Karpas-422 (cell line): ENCODE data around the gene GOLGA6A. TPM values are rescaled to one million over a fixed set of nuclear protein-coding genes. Genes with fewer than 3 reads are reported as not detected.

Source experiments
- DNase-seq: peaks from one replicate; pipeline ENCODE4 v3.0.0-alpha.2; 2015
- H2AFZ ChIP-seq: fragments of 200-600 bp; sonication (generic); 2 replicates; pipeline ENCODE4 v1.6.1; 2014; ENCODE audit warnings: antibody characterized with exemption, low read length, mixed read lengths
- H3K27ac ChIP-seq: fragments of 200-600 bp; sonication (generic); 2 replicates; pipeline ENCODE4 v1.5.1; 2014; ENCODE audit warnings: mild to moderate bottlenecking, low read length, moderate library complexity
- H3K27me3 ChIP-seq: fragments of 200-600 bp; sonication (generic); 2 replicates; pipeline ENCODE4 v1.6.1; 2014; ENCODE audit warnings: low read length, mixed read lengths
- H3K36me3 ChIP-seq: fragments of 200-600 bp; sonication (generic); 2 replicates; pipeline ENCODE4 v1.6.1; 2014; ENCODE audit warnings: low read length, mixed read lengths; ENCODE audit not compliant: insufficient read depth
- H3K4me1 ChIP-seq: fragments of 200-600 bp; sonication (generic); 2 replicates; pipeline ENCODE4 v1.6.1; 2014; ENCODE audit warnings: mild to moderate bottlenecking, low read length, mixed read lengths
- H3K4me2 ChIP-seq: fragments of 200-600 bp; sonication (generic); 2 replicates; pipeline ENCODE4 v1.6.1; 2014; ENCODE audit warnings: low read length, low read depth, mild to moderate bottlenecking; ENCODE audit not compliant: poor library complexity, severe bottlenecking
- H3K4me3 ChIP-seq: fragments of 200-600 bp; sonication (generic); 2 replicates; pipeline ENCODE4 v1.5.1; 2014; ENCODE audit warnings: mild to moderate bottlenecking, antibody characterized with exemption, low read length, mixed read lengths
- H3K79me2 ChIP-seq: fragments of 200-600 bp; sonication (generic); 2 replicates; pipeline ENCODE4 v1.6.1; 2014; ENCODE audit warnings: mild to moderate bottlenecking, low read length, mixed read lengths
- H3K9ac ChIP-seq: fragments of 200-600 bp; sonication (generic); 2 replicates; pipeline ENCODE4 v1.6.0; 2014; ENCODE audit warnings: low read length
- H3K9me2 ChIP-seq: fragments of 200-600 bp; sonication (generic), shearing (Covaris generic); replicated peaks from 2 replicates; pipeline ENCODE4 v1.6.0; 2014; ENCODE audit warnings: mild to moderate bottlenecking, low read length, moderate library complexity; ENCODE audit not compliant: insufficient read depth
- H3K9me3 ChIP-seq: fragments of 300-700, 200-600 bp; sonication (generic); 2 replicates; pipeline ENCODE4 v1.6.1; 2014; ENCODE audit warnings: low read length, mixed read lengths
- H4K20me1 ChIP-seq: fragments of 200-600 bp; sonication (generic); 2 replicates; pipeline ENCODE4 v1.6.1; 2014; ENCODE audit warnings: mild to moderate bottlenecking, antibody characterized with exemption, low read length, low read depth; ENCODE audit not compliant: insufficient read depth
- total RNA-seq: library from RNA; depleted of rRNA; stranded (reverse); fragments of >200 nt; shearing (Covaris generic); gene quantifications from 2 replicates; pipeline ENCODE4 v1.2.3, GENCODE V29; 2014; ENCODE audit warnings: low replicate concordance

The GOLGA6A gene
- total RNA-seq, 1 experiment from 2014 or later, result not detected

DNA sequence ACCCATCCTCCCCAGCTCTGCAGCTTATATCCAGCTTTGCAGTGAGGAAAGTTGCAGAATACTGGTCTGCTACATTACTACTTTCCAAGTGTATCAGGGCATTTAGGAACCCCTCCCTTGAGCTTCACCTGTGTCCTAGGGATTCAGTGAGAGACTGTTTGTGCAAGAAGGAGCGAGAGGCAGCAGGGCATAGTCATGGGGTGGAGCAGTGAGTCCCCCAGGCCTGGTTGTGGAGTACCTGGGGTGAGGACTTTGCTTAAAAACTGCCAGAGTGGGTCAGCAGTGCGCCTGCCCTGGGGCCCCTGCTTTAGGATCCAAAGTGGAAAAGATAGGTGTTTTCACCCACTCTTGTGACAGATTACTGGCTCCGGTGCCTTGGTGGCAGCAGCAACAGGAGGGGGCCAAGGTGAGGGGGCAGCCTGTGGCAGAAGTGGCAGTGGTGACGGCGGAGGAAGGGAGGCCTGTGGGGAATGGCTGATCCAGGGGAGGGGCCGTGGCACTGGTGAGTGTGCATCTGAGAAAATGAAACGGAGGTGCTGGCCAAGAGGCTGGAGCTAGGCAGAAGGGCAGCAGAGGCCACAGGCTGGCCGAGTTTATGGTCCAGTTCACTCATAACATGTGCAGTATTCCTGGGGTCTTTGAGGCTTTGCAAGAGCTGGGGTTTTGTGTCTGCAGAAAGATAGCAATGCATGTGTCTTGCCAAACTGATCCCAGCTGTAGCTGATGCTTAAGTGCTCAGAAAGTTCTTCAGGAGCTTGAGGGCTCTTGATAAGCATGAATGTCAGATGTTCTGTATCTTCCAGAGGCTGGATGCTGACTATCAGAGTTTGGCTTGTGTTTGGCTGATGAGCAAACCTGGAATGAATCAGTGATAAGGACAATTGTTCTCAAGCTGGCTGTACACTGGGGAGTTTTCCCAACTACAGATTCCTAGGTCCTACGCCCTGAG lies 43.4 kb downstream of the GOLGA6A start:
- Histone ChIP-seq H3K4me3 (no peak overlapping the region), H3K9me2 (no peaks in the 10 kb centered on the region), H2AFZ (no peak overlapping the region), H3K9ac (no peak overlapping the region), H3K79me2 (no peaks in the 10 kb centered on the region), H3K27me3 (no peaks in the 10 kb centered on the region), H3K27ac (no peak overlapping the region), H4K20me1 (no peaks in the 10 kb centered on the region), H3K4me1 (no peaks in the 10 kb centered on the region), H3K9me3 (no peaks in the 10 kb centered on the region), H3K36me3 (no peaks in the 10 kb centered on the region), H3K4me2 (no peak overlapping the region)
- no peak for DNase-seq

DNA sequence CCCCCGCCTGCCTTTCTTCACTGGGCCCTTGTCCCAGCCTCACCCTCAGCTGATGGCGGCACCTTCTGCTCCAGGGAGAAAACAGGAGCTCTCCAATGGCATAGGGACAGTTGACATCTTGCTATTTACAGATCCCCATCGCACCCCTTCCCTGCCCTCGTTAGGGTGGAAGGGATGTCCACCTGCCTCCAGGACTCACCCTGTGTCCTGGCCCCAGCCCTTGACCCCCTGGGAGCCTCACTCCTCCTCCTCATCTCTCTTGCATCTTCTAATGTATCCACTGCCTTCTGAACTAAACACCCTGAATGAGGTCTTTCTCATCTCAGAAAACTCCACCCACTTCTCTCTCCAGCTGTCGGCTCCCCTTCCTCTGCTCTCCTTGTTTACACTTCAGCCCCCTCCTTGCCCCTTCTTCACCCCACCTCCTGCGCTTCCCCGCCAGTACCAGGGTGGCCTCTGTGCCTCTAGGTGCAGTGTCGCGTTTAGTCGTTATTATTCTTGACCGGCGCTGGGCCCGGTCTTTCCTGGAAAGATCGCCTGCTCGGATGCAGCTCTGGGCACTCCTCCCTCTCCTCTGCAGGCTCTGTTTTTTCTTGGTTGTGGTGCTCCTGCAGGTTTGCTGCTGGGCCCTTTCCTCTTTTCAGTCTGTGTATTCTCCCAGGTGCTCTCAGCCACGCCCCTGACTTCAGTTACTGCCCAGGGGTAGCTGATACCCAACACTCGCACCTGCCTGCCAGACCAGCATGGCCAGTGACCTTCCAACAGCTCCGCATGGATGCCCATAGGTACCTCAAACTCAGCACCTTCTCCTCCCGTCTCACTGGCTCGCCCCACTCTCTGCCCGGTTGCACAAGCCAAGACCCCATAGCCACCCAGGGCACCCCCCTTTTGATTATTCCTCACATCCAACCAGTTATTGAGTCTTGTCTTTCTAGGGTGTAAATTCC lies 44.9 kb downstream of the GOLGA6A start:
- Histone ChIP-seq H4K20me1 (no peaks in the 10 kb centered on the region), H3K9me3 (no peaks in the 10 kb centered on the region), H3K4me2 (no peak overlapping the region), H3K9ac (no peak overlapping the region), H3K9me2 (no peaks in the 10 kb centered on the region), H3K27ac (no peak overlapping the region), H3K36me3 (no peaks in the 10 kb centered on the region), H2AFZ (no peak overlapping the region), H3K4me1 (no peaks in the 10 kb centered on the region), H3K79me2 (no peaks in the 10 kb centered on the region), H3K4me3 (no peak overlapping the region), H3K27me3 (no peaks in the 10 kb centered on the region)
- DNase-seq, result no peak

DNA sequence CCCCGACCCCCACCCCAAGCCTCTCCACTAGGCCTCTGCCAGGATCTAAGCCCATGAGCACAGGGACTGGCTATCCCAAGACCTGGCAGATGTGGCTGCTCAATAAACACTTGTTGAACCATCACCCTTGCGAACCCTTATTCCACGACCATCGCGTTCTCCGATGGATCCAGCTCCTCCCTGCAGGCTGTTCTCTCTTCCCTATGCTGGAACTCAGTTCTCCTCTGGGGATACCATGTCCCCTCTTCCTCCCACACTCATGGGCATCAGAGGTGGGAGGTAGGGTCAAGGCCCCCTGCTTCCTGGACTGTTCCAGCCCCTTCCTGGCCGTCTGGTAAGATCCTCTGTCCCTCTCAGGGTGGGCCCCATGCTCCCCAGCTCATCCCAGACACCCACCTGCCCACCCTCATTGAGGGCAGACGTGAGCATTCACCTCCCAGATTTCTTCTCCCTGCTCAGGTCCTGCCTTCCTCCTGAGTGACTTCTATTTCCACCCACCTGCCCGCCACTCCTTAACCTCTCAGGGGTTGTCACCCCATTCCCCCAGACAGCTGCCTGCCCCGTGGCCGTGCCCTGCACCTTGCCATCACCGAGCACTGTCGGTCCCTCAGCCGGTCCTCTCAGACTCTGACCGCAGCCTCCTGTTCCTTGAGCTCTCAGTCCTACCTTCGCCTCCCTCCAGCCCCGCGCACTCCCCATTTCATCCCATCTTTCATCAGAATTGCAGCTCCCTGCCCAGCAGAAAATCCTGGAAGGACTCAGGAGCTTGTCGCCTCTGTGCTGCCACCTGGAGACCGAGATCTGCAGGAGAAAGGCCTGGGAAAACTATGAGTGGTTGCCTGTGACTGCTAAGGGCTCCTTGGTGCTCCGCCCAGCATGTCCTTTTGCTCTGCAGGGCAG lies 45.8 kb downstream of the GOLGA6A start:
- no peaks in the 10 kb centered on the region for H3K9me3 ChIP-seq
- H4K20me1 ChIP-seq, result no peaks in the 10 kb centered on the region
- no peaks in the 10 kb centered on the region for H3K4me1 ChIP-seq
- H3K79me2 ChIP-seq, result no peaks in the 10 kb centered on the region
- no peak overlapping the region for H3K9ac ChIP-seq
- no peaks in the 10 kb centered on the region for H3K36me3 ChIP-seq
- no peak for DNase-seq
- H3K27me3 ChIP-seq, result no peaks in the 10 kb centered on the region
- H3K27ac ChIP-seq, result no peak overlapping the region
- no peaks in the 10 kb centered on the region for H3K9me2 ChIP-seq
- H2AFZ ChIP-seq, result no peak overlapping the region
- no peak overlapping the region for H3K4me3 ChIP-seq
- H3K4me2 ChIP-seq, result no peak overlapping the region

DNA sequence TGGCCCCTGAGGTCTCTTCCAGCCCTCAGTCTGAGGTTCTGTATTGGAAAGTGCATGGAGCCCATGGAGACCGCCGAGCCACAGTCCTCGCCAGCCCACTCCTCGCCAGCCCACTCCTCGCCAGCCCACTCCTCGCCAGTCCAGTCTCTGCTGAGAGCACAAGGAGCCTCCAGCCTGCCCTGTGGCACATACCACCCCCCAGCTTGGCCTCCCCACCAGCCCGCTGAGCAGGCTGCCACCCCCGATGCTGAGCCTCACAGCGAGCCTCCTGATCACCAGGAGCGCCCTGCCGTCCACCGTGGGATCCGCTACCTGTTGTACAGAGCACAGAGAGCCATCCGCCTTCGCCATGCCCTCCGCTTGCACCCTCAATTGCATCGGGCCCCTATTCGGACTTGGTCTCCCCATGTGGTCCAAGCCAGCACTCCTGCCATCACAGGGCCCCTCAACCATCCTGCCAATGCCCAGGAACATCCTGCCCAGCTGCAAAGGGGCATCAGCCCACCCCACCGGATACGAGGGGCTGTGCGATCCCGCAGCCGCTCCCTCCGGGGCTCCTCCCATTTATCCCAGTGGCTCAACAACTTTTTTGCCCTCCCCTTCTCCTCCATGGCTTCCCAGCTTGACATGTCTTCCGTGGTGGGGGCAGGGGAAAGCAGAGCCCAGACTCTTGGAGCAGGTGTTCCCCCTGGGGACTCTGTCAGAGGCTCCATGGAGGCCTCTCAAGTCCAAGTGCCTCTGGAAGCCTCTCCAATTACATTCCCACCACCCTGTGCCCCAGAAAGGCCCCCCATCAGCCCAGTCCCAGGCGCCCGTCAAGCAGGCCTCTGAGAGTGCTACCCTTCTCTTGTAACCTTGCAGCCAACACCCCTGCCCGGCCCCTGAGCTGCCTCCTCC lies 47.0 kb downstream of the GOLGA6A start:
- Histone ChIP-seq H3K4me2 (no peak overlapping the region), H3K9ac (no peak overlapping the region), H3K4me1 (no peaks in the 10 kb centered on the region), H4K20me1 (no peaks in the 10 kb centered on the region), H3K4me3 (no peak overlapping the region), H3K79me2 (no peaks in the 10 kb centered on the region), H3K27ac (no peak overlapping the region), H3K9me2 (no peaks in the 10 kb centered on the region), H3K36me3 (no peaks in the 10 kb centered on the region), H3K27me3 (no peaks in the 10 kb centered on the region), H2AFZ (no peak overlapping the region), H3K9me3 (no peaks in the 10 kb centered on the region)
- DNase-seq, result no peak

DNA sequence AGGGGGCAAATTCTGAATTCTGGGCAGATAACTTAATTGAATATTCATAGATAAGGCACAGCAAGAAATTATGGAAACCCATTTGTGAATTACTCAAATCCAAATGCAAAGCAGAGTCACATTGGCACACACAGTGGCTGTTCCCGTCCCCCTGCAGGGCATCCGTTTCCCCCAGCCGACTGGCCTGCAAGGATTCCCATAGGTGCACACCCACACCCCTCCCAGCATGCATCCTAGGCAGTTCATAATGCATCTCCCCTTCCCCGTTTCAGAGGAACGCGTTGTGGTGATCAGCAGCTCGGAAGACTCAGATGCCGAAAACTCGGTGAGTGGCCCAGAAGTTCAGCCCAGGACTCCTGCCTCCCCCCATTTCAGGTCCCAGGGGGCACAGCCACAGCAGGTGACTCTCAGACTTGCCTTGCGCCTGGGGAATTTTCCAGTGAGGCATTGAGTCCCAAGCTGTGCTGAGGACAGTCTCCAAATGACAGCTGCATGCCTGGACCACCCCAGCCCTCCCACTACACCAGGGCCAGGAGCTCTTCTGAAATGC lies 48.1 kb downstream of the GOLGA6A start:
- no peaks in the 10 kb centered on the region for H3K9me2 ChIP-seq
- H3K4me2 ChIP-seq, result no peak overlapping the region
- no peaks in the 10 kb centered on the region for H4K20me1 ChIP-seq
- no peak overlapping the region for H3K9ac ChIP-seq
- DNase-seq, result no peak
- no peaks in the 10 kb centered on the region for H3K36me3 ChIP-seq
- H3K4me3 ChIP-seq, result no peak overlapping the region
- H3K79me2 ChIP-seq, result no peaks in the 10 kb centered on the region
- no peak overlapping the region for H3K27ac ChIP-seq
- H3K27me3 ChIP-seq, result no peaks in the 10 kb centered on the region
- no peaks in the 10 kb centered on the region for H3K9me3 ChIP-seq
- H3K4me1 ChIP-seq, result no peaks in the 10 kb centered on the region
- no peak overlapping the region for H2AFZ ChIP-seq

DNA sequence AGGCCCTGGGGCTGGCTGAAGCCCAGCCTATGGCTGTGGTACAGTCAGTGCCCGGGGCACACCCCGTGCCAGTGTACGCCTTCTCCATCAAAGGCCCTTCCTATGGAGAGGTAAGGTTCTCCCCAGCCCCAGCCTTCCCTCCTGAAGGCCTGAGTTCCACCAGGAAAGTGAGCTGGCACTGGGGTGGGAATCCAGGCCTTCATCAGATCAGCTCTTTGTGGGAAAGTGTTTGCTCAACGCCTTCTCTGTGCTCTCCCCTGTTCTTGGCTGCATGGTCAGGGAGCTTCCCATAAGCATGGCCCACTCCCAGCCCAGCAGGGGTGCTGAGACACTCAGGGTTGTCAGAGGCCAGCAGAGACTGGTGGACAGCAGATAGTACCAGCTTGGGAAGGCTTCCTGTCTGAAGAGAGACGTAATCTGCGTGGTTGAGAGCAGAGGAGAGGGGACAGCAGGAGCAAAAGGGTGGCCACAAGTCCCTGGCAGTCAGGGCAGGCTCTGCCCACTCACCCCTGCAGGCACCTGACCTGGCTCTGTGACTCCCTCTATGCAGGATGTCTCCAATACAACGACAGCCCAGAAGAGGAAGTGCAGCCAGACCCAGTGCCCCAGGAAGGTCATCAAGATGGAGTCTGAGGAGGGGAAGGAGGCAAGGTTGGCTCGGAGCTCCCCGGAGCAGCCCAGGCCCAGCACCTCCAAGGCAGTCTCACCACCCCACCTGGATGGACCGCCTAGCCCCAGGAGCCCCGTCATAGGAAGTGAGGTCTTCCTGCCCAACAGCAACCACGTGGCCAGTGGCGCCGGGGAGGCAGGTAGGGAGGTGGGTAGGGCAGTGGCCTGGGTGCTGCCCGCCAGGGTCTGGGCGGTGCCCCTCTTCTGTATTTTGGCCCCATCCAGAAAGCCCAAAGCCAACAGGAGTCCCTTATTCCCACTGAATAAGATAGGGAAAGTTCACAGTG lies 49.5 kb downstream of the GOLGA6A start:
- no peak overlapping the region for H2AFZ ChIP-seq
- H3K4me1 ChIP-seq, result no peaks in the 10 kb centered on the region
- H3K9me3 ChIP-seq, result no peaks in the 10 kb centered on the region
- no peak for DNase-seq
- no peak overlapping the region for H3K4me3 ChIP-seq
- 0 out of 2 replicates have a peak, but pooled peaks cover 3% of the 10 kb centered on the region for H3K36me3 ChIP-seq
- no peak overlapping the region for H3K4me2 ChIP-seq
- H3K79me2 ChIP-seq, result no peaks in the 10 kb centered on the region
- H3K27ac ChIP-seq, result no peak overlapping the region
- no peak overlapping the region for H3K9ac ChIP-seq
- H3K27me3 ChIP-seq, result no peaks in the 10 kb centered on the region
- H3K9me2 ChIP-seq, result no peaks in the 10 kb centered on the region
- H4K20me1 ChIP-seq, result no peaks in the 10 kb centered on the region
